ENCODE measurements around the gene RNF187. TPM values are rescaled to one million over a fixed set of nuclear protein-coding genes. Genes with fewer than 3 reads are reported as not detected.

The RNF187 gene
- total and polyA plus RNA-seq, 2 of the 13 experiments (the other 11 are each of a cell fraction or from before 2014, with no cell fraction given): 41.3 to 59.4 TPM

GRCh38 chr1:228500901-228501871 is 14.0 kb downstream of the RNF187 start (continued):
- TF ChIP-seq, protein P1, sequence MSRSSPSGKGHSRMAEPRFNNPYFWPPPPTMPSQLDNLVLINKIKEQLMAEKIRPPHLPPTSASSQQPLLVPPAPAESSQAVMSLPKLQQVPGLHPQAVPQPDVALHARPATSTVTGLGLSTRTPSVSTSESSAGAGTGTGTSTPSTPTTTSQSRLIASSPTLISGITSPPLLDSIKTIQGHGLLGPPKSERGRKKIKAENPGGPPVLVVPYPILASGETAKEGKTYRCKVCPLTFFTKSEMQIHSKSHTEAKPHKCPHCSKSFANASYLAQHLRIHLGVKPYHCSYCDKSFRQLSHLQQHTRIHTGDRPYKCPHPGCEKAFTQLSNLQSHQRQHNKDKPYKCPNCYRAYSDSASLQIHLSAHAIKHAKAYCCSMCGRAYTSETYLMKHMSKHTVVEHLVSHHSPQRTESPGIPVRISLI (CRISPR knock-in tag; IDR thresholded peaks at IDR 0.05; ENCODE audit: borderline replicate concordance): no peak
- TF ChIP-seq ETV6 (CRISPR knock-in tag; conservative IDR thresholded peaks at IDR 0.05): no peak
- peak; percentile 91 for TF ChIP-seq ZNF12 (CRISPR knock-in tag; IDR thresholded peaks at IDR 0.05)
- no peak for TF ChIP-seq ZNF713 (CRISPR knock-in tag; IDR thresholded peaks at IDR 0.05)
- TF ChIP-seq ZFP91 (CRISPR knock-in tag; IDR thresholded peaks at IDR 0.05; ENCODE audit: borderline replicate concordance): peak; percentile 24; the same call in 1 of the 2 replicates
- TF ChIP-seq, protein P2, sequence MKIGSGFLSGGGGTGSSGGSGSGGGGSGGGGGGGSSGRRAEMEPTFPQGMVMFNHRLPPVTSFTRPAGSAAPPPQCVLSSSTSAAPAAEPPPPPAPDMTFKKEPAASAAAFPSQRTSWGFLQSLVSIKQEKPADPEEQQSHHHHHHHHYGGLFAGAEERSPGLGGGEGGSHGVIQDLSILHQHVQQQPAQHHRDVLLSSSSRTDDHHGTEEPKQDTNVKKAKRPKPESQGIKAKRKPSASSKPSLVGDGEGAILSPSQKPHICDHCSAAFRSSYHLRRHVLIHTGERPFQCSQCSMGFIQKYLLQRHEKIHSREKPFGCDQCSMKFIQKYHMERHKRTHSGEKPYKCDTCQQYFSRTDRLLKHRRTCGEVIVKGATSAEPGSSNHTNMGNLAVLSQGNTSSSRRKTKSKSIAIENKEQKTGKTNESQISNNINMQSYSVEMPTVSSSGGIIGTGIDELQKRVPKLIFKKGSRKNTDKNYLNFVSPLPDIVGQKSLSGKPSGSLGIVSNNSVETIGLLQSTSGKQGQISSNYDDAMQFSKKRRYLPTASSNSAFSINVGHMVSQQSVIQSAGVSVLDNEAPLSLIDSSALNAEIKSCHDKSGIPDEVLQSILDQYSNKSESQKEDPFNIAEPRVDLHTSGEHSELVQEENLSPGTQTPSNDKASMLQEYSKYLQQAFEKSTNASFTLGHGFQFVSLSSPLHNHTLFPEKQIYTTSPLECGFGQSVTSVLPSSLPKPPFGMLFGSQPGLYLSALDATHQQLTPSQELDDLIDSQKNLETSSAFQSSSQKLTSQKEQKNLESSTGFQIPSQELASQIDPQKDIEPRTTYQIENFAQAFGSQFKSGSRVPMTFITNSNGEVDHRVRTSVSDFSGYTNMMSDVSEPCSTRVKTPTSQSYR (CRISPR knock-in tag; IDR thresholded peaks at IDR 0.05; ENCODE audit: borderline replicate concordance): no peak
- no peak for TF ChIP-seq MIER2 (CRISPR knock-in tag; IDR thresholded peaks at IDR 0.05)
- TF ChIP-seq MAF1 (CRISPR knock-in tag; IDR thresholded peaks at IDR 0.05; ENCODE audit: borderline replicate concordance): no peak
- TF ChIP-seq ZNF354B (CRISPR knock-in tag; IDR thresholded peaks at IDR 0.05): no peak
- no peak for TF ChIP-seq ZMYM3 (CRISPR knock-in tag; IDR thresholded peaks at IDR 0.05)
- TF ChIP-seq SMAD3 (CRISPR knock-in tag; IDR thresholded peaks at IDR 0.05): 0 out of 2 replicates have a peak, but pooled peaks have one; percentile 21
- no peak for TF ChIP-seq CENPT (CRISPR knock-in tag; IDR thresholded peaks at IDR 0.05; ENCODE audit: low read depth)
- peak; percentile 62 for TF ChIP-seq SP4 (CRISPR knock-in tag; IDR thresholded peaks at IDR 0.05)
- TF ChIP-seq, protein P3, sequence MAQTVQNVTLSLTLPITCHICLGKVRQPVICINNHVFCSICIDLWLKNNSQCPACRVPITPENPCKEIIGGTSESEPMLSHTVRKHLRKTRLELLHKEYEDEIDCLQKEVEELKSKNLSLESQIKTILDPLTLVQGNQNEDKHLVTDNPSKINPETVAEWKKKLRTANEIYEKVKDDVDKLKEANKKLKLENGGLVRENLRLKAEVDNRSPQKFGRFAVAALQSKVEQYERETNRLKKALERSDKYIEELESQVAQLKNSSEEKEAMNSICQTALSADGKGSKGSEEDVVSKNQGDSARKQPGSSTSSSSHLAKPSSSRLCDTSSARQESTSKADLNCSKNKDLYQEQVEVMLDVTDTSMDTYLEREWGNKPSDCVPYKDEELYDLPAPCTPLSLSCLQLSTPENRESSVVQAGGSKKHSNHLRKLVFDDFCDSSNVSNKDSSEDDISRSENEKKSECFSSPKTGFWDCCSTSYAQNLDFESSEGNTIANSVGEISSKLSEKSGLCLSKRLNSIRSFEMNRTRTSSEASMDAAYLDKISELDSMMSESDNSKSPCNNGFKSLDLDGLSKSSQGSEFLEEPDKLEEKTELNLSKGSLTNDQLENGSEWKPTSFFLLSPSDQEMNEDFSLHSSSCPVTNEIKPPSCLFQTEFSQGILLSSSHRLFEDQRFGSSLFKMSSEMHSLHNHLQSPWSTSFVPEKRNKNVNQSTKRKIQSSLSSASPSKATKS (CRISPR knock-in tag; IDR thresholded peaks at IDR 0.05): no peak
